ENCODE measurements around the gene ATF1. TPM values are rescaled to one million over a fixed set of nuclear protein-coding genes. Genes with fewer than 3 reads are reported as not detected.

The ATF1 gene
- total RNA-seq, 1 donor from 2014 or later: 20.9 TPM

Small RNAs within 50 kb of the gene (small RNA-seq; reads per million reads assigned to genes)
- gene AC013244.2: not detected
- gene RF00019: not detected
- gene RN7SL519P: not detected

Other genes with a start within 250 kb of the ATF1 start
- not detected for gene TMPRSS12, start 78.8 kb downstream of the ATF1 start, total RNA-seq
- not detected for gene HIGD1C, start 188.4 kb downstream of the ATF1 start, total RNA-seq

Data from skeletal muscle tissue (tissue), 2 donors.